Measurements from ENCODE around the gene ADI1.
"Not testable (repeated sequence)": the region's sequence is repeated elsewhere in the genome, so short reads cannot be mapped to it uniquely, and the experiment has no call there.

The ADI1 gene

DNA sequence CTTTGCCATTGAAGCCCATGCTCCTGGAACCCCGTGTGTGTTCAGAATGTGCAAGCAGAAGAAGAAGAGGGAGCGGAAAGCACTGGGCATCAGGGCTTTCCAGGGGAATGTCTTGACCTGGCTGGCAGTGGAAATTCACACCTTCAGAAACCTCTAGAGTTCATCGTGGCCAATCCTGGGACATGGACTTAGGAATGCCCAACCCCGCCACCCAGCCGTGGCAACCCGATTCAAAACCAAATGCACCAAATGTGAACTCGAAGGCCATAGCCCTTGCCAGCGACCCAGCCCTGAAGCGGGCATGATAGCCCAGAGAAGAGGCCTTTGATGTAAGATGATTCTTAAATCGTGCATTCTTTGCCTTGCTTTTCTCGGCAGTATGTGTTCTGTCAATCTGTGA is 69.4 kb downstream of the ADI1 start:
- Histone ChIP-seq H3K9me2 (ENCODE audit: low read depth, low read length) (no peaks in the 10 kb centered on the region), H3F3A (ENCODE audit: insufficient read depth, low read length) (no peaks in the 10 kb centered on the region), H3K36me3 (ENCODE audit: insufficient read depth, low read length) (peaks cover 55% of the 10 kb centered on the region), H3K4me1 (ENCODE audit: insufficient read depth, low read length, severe bottlenecking) (no peaks in the 10 kb centered on the region), H2AFZ (ENCODE audit: low read length) (no peak overlapping the region), H3K9me3 (ENCODE audit: low read length) (no peaks in the 10 kb centered on the region), H3K9ac (ENCODE audit: low read length) (no peak overlapping the region), H3K27me3 (ENCODE audit: insufficient read depth, low read length) (no peaks in the 10 kb centered on the region), H3K4me2 (ENCODE audit: low read length) (no peak overlapping the region), H4K20me1 (ENCODE audit: insufficient read depth, low read length) (no peaks in the 10 kb centered on the region), H3K4me3 (ENCODE audit: low read depth, low read length, poor library complexity, severe bottlenecking) (no peak overlapping the region), H3K79me2 (ENCODE audit: insufficient read depth, low read length) (no peaks in the 10 kb centered on the region), H3K27ac (ENCODE audit: low read depth, low read length, poor library complexity, severe bottlenecking) (no peak overlapping the region)
- TF ChIP-seq, protein P1, sequence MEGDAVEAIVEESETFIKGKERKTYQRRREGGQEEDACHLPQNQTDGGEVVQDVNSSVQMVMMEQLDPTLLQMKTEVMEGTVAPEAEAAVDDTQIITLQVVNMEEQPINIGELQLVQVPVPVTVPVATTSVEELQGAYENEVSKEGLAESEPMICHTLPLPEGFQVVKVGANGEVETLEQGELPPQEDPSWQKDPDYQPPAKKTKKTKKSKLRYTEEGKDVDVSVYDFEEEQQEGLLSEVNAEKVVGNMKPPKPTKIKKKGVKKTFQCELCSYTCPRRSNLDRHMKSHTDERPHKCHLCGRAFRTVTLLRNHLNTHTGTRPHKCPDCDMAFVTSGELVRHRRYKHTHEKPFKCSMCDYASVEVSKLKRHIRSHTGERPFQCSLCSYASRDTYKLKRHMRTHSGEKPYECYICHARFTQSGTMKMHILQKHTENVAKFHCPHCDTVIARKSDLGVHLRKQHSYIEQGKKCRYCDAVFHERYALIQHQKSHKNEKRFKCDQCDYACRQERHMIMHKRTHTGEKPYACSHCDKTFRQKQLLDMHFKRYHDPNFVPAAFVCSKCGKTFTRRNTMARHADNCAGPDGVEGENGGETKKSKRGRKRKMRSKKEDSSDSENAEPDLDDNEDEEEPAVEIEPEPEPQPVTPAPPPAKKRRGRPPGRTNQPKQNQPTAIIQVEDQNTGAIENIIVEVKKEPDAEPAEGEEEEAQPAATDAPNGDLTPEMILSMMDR (IDR thresholded peaks at IDR 0.05; ENCODE audit: low read length), result no peak
- TF ChIP-seq EZH2 (IDR thresholded peaks at IDR 0.05; ENCODE audit: borderline replicate concordance, low read length), result no peak

DNA sequence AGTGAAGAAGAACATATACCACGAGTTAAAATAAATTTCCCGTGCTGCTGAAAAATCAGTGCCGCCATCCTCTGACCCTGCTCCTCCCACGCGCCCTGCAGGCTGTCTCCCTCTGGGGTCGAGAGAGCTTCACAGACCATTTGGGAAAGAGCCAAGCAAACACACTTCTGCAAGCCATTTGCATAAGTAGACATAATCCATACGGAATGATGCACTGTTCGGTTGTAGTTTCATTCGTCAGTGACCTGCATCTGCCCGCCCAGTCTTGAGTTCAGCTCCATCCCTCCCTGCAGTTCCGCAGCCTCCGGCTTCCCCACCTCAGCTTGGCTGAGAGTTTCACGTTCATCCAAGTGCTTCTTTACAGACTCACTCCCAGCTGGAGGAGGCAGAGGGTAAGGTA is 70.2 kb downstream of the ADI1 start:
- H3K9ac ChIP-seq (ENCODE audit: low read length), result no peak overlapping the region

DNA sequence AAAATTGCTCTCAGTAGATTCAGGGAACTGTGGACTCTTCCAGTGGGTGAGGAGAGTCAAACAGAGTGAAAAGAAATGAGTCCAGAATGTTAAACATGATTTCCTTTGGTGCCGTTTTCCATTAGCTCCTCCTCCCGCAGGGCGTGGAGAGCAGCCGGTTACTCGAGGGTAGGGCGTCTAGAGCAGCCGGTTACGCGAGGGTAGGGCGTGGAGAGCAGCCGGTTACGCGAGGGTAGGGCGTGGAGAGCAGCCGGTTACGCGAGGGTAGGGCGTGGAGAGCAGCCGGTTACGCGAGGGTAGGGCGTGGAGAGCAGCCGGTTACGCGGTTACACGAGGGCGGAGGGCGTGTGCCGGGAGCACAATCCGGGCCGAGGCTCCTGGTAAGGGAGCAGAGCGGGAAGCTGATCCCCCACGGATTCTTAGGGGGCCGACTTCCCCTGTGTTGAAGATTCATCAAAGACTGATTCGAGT is 70.9 kb downstream of the ADI1 start:
- H3K4me3 ChIP-seq (ENCODE audit: low read depth, low read length, poor library complexity, severe bottlenecking); H3F3A ChIP-seq (ENCODE audit: insufficient read depth, low read length); H3K27me3 ChIP-seq (ENCODE audit: insufficient read depth, low read length); H2AFZ ChIP-seq (ENCODE audit: low read length); H3K9me2 ChIP-seq (ENCODE audit: low read depth, low read length); H3K9ac ChIP-seq (ENCODE audit: low read length); H3K9me3 ChIP-seq (ENCODE audit: low read length); H3K4me2 ChIP-seq (ENCODE audit: low read length); H3K27ac ChIP-seq (ENCODE audit: low read depth, low read length, poor library complexity, severe bottlenecking); H3K4me1 ChIP-seq (ENCODE audit: insufficient read depth, low read length, severe bottlenecking); H3K79me2 ChIP-seq (ENCODE audit: insufficient read depth, low read length); H4K20me1 ChIP-seq (ENCODE audit: insufficient read depth, low read length): not testable (repeated sequence)
- H3K36me3 ChIP-seq (ENCODE audit: insufficient read depth, low read length), result peaks cover 63% of the 10 kb centered on the region

More for the DNA sequence above, 70.2 kb downstream of the ADI1 start:
- Histone ChIP-seq H3K79me2 (ENCODE audit: insufficient read depth, low read length) (no peaks in the 10 kb centered on the region), H3K36me3 (ENCODE audit: insufficient read depth, low read length) (peaks cover 58% of the 10 kb centered on the region), H3K9me3 (ENCODE audit: low read length) (no peaks in the 10 kb centered on the region), H3K27me3 (ENCODE audit: insufficient read depth, low read length) (no peaks in the 10 kb centered on the region), H3F3A (ENCODE audit: insufficient read depth, low read length) (no peaks in the 10 kb centered on the region), H3K27ac (ENCODE audit: low read depth, low read length, poor library complexity, severe bottlenecking) (no peak overlapping the region), H4K20me1 (ENCODE audit: insufficient read depth, low read length) (no peaks in the 10 kb centered on the region), H3K4me1 (ENCODE audit: insufficient read depth, low read length, severe bottlenecking) (no peaks in the 10 kb centered on the region), H3K4me3 (ENCODE audit: low read depth, low read length, poor library complexity, severe bottlenecking) (no peak overlapping the region), H3K4me2 (ENCODE audit: low read length) (no peak overlapping the region), H2AFZ (ENCODE audit: low read length) (no peak overlapping the region), H3K9me2 (ENCODE audit: low read depth, low read length) (no peaks in the 10 kb centered on the region)
- TF ChIP-seq, protein P1 (IDR thresholded peaks at IDR 0.05; ENCODE audit: low read length), result no peak
- TF ChIP-seq EZH2 (IDR thresholded peaks at IDR 0.05; ENCODE audit: borderline replicate concordance, low read length), result no peak

DNA sequence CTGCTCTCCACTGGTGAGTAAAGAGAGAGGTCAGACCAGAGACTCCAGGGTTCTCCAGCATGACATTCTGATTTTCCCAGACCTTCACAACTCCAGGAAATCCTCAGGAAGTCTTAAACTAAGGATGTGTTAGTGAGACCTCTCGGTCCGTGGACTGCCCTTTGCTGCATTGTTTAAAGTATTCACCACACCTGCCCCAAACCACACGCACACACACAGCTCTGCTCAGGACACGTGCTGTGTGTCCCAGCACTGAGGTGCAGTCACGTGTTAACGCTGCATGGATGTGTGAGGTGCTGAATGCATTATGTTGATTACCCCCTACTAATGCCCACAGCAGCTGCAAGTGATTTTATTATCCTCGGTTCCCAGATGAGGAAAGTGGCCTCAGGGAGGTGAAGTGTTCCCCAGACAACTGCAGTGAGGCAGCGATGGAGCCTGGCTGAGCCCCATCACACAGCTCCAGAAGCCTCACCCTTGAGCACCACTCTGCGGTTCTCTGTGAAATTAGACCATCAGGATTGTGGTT is 71.5 kb downstream of the ADI1 start:
- no peak overlapping the region for H3K4me3 ChIP-seq (ENCODE audit: low read depth, low read length, poor library complexity, severe bottlenecking)
- H3K4me2 ChIP-seq (ENCODE audit: low read length), result no peak overlapping the region
- no peaks in the 10 kb centered on the region for H3K27me3 ChIP-seq (ENCODE audit: insufficient read depth, low read length)
- no peak overlapping the region for H2AFZ ChIP-seq (ENCODE audit: low read length)
- H3K79me2 ChIP-seq (ENCODE audit: insufficient read depth, low read length), result no peaks in the 10 kb centered on the region
- peaks cover 65% of the 10 kb centered on the region for H3K36me3 ChIP-seq (ENCODE audit: insufficient read depth, low read length)
- H3K4me1 ChIP-seq (ENCODE audit: insufficient read depth, low read length, severe bottlenecking), result no peaks in the 10 kb centered on the region
- no peaks in the 10 kb centered on the region for H3K9me2 ChIP-seq (ENCODE audit: low read depth, low read length)
- TF ChIP-seq EZH2 (IDR thresholded peaks at IDR 0.05; ENCODE audit: borderline replicate concordance, low read length), result no peak
- TF ChIP-seq, protein P1 (IDR thresholded peaks at IDR 0.05; ENCODE audit: low read length), result no peak
- no peaks in the 10 kb centered on the region for H3K9me3 ChIP-seq (ENCODE audit: low read length)
- no peaks in the 10 kb centered on the region for H4K20me1 ChIP-seq (ENCODE audit: insufficient read depth, low read length)
- H3K9ac ChIP-seq (ENCODE audit: low read length), result no peak overlapping the region
- H3F3A ChIP-seq (ENCODE audit: insufficient read depth, low read length), result no peaks in the 10 kb centered on the region
- H3K27ac ChIP-seq (ENCODE audit: low read depth, low read length, poor library complexity, severe bottlenecking), result no peak overlapping the region
